Right ventricle myocardium inferior (tissue), 1 donor: Measurements from ENCODE around the gene CCDC106. TPM values are rescaled to one million over a fixed set of nuclear protein-coding genes. Genes with fewer than 3 reads are reported as not detected.

Experiments
- ATAC-seq: fragments of 200-7000 bp; cut with Tn5 transposase; one replicate; pipeline ENCODE4 v1.9.1; 2020; ENCODE audit warnings: mild to moderate bottlenecking, moderate library complexity
- DNase-seq: peaks from one replicate; pipeline ENCODE4 v3.0.0; 2021; ENCODE audit errors: missing footprints
- intact Hi-C: fragments of 100-400 bp; cut with DNase I; formaldehyde crosslinking; loops from one replicate; pipeline ENCODE4 v1.11.0; 2022
- total RNA-seq: library from RNA; stranded (reverse); fragmentation: NEBNext Ultra II Directional; extraction: Animal tissue kit (Norgen Biotek cat#: 25700); gene quantifications from one replicate; pipeline ENCODE4 v1.2.1, GENCODE V29; 2021
- donor health status: DM: no; HTN: yes; CAD: no; lungs with severe emphysema.

The CCDC106 gene
- total RNA-seq, 1 donor from 2014 or later = 17.4 TPM

- ATAC-seq (no peak), DNase-seq (peak; percentile 43)
- intact Hi-C loops = no loop called here
These were observed 39.5 kb downstream of the CCDC106 start for GRCh38 chr19:55687281-55688201.

GRCh38 chr19:55688422-55689218 lies 40.6 kb downstream of the CCDC106 start:
- ATAC-seq (no peak), DNase-seq (peak; percentile 62)
- intact Hi-C loops = no loop called here

- no peak for ATAC-seq
- intact Hi-C loops = no loop called here
- no peak for DNase-seq
These were observed 41.5 kb downstream of the CCDC106 start for GRCh38 chr19:55689411-55690108.

- intact Hi-C loops = no loop called here
- DNase-seq = no peak
These were observed 42.2 kb downstream of the CCDC106 start for GRCh38 chr19:55690109-55690768.

GRCh38 chr19:55690769-55691545 lies 42.9 kb downstream of the CCDC106 start:
- ATAC-seq (no peak), DNase-seq (no peak)
- intact Hi-C loops = no loop called here

More at GRCh38 chr19:55690109-55690768, 42.2 kb downstream of the CCDC106 start:
- no peak for ATAC-seq

GRCh38 chr19:55691561-55692481 lies 43.8 kb downstream of the CCDC106 start:
- intact Hi-C loops = no loop called here
- no peak for DNase-seq
- ATAC-seq = no peak

- DNase-seq (no peak), ATAC-seq (no peak)
- intact Hi-C loops = no loop called here
These were observed 44.7 kb downstream of the CCDC106 start for GRCh38 chr19:55692681-55693081.

- DNase-seq (no peak), ATAC-seq (no peak)
- intact Hi-C loops = no loop called here
These were observed 45.4 kb downstream of the CCDC106 start for GRCh38 chr19:55693336-55693974.

- ATAC-seq (no peak), DNase-seq (no peak)
- intact Hi-C loops = no loop called here
These were observed 46.2 kb downstream of the CCDC106 start for GRCh38 chr19:55694241-55694655.

- intact Hi-C loops = no loop called here
- DNase-seq = no peak
- ATAC-seq = no peak
These were observed 46.9 kb downstream of the CCDC106 start for GRCh38 chr19:55694656-55695491.

GRCh38 chr19:55695511-55696290 lies 47.7 kb downstream of the CCDC106 start:
- DNase-seq (no peak), ATAC-seq (no peak)
- intact Hi-C loops = no loop called here

- intact Hi-C loops = no loop called here
- ATAC-seq = no peak
- no peak for DNase-seq
These were observed 48.5 kb downstream of the CCDC106 start for GRCh38 chr19:55696301-55697068.

GRCh38 chr19:55697069-55697440 lies 49.0 kb downstream of the CCDC106 start:
- ATAC-seq (no peak), DNase-seq (no peak)
- intact Hi-C loops = no loop called here

GRCh38 chr19:55697698-55698097 lies 49.7 kb downstream of the CCDC106 start:
- intact Hi-C loops = no loop called here
- ATAC-seq (no peak), DNase-seq (no peak)
